WERI-Rb-1 (cell line): ENCODE measurements around the gene KIAA0319L.

Source experiments
- DNase-seq: peaks from one replicate; pipeline ENCODE4 v3.0.0-alpha.2; 2020
- H3K27ac ChIP-seq: fragments of 250-450 bp; sonication (Bioruptor Pico); 2 replicates; pipeline ENCODE4 v1.5.1; 2020; ENCODE audit warnings: mild to moderate bottlenecking, moderate library complexity
- H3K27me3 ChIP-seq: fragments of 250-450 bp; sonication (Bioruptor Pico); 2 replicates; pipeline ENCODE4 v1.5.1; 2021; ENCODE audit warnings: mild to moderate bottlenecking, low read depth, moderate library complexity; ENCODE audit not compliant: insufficient read depth, severe bottlenecking
- H3K36me3 ChIP-seq: fragments of 250-450 bp; sonication (Bioruptor Pico); 2 replicates; pipeline ENCODE4 v1.5.1; 2020; ENCODE audit warnings: mild to moderate bottlenecking, moderate library complexity
- H3K4me3 ChIP-seq: 2 replicates; pipeline ENCODE4 v1.5.1; 2011; ENCODE audit warnings: low read depth, mild to moderate bottlenecking, control low read depth, low read length
- H3K9me3 ChIP-seq: fragments of 250-450 bp; sonication (Bioruptor Pico); 2 replicates; pipeline ENCODE4 v1.5.1; 2021; ENCODE audit warnings: mild to moderate bottlenecking, moderate library complexity; ENCODE audit not compliant: severe bottlenecking
- TF ChIP-seq, protein P1 (sequence below): IDR thresholded peaks from 2 replicates; pipeline ENCODE4 v1.5.1; 2011; ENCODE audit warnings: low read depth, mild to moderate bottlenecking, control low read depth, inconsistent platforms, low read length

The KIAA0319L gene

DNA sequence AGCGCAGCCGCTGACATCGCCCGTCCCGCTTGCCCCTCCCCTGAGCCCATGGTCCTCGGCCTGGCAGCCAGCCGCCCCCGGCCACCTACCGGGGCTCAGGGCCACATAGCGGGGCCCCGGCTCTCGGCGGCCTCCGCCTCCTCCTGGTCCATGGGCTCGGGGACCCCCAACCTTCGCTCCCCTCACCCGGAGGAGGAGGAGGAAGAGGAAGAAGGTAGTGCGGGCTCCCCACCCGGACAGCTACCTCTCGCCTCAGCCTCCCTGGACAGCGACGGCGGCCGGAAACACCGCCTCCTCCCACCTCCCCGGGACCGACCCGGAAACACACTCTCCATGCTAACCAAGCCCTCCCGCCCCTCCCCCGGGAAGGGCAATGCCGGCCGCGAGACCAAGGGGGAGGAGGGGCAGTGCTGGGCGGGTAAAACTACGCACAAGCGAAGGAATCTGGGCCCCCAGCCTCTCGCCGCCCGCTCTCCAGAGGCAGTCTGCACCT, at the start of gene KIAA0319L:
KIAA0319L (minus strand) TSS at position 286 of the 493 bp plus-strand sequence. CDS start 2,912 bp downstream, outside the sequence.
- Histone ChIP-seq H3K27ac (peak within 1 kb of the TSS; percentile 96), H3K9me3 (no peaks in the 10 kb centered on the region), H3K27me3 (no peaks in the 10 kb centered on the region), H3K4me3 (peak within 1 kb of the TSS; percentile 84), H3K36me3 (peaks cover 42% of the 10 kb centered on the region)
- peak; percentile 91 for DNase-seq
- TF ChIP-seq, protein P1, sequence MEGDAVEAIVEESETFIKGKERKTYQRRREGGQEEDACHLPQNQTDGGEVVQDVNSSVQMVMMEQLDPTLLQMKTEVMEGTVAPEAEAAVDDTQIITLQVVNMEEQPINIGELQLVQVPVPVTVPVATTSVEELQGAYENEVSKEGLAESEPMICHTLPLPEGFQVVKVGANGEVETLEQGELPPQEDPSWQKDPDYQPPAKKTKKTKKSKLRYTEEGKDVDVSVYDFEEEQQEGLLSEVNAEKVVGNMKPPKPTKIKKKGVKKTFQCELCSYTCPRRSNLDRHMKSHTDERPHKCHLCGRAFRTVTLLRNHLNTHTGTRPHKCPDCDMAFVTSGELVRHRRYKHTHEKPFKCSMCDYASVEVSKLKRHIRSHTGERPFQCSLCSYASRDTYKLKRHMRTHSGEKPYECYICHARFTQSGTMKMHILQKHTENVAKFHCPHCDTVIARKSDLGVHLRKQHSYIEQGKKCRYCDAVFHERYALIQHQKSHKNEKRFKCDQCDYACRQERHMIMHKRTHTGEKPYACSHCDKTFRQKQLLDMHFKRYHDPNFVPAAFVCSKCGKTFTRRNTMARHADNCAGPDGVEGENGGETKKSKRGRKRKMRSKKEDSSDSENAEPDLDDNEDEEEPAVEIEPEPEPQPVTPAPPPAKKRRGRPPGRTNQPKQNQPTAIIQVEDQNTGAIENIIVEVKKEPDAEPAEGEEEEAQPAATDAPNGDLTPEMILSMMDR = no peak

DNA sequence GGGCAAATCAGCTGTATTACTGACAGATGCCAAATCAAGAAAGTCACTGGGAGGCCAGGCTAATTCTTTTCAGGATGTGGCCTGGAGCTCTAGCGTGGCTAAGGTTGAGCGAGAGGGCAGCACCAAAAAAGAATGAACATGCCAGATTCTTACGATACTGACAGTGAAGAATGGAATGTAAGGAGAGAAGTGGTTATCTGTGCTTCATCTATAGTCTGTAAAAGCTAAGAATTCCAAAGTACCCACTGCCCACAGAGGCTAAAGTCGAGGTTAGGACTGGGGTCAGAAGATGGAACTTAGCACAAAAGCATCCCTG, 48.6 kb upstream of the KIAA0319L start:
- Histone ChIP-seq H3K4me3 (no peak overlapping the region), H3K36me3 (peaks cover 83% of the 10 kb centered on the region), H3K27ac (no peak overlapping the region), H3K9me3 (no peaks in the 10 kb centered on the region), H3K27me3 (no peaks in the 10 kb centered on the region)
- TF ChIP-seq, protein P1 = no peak
- no peak for DNase-seq

DNA sequence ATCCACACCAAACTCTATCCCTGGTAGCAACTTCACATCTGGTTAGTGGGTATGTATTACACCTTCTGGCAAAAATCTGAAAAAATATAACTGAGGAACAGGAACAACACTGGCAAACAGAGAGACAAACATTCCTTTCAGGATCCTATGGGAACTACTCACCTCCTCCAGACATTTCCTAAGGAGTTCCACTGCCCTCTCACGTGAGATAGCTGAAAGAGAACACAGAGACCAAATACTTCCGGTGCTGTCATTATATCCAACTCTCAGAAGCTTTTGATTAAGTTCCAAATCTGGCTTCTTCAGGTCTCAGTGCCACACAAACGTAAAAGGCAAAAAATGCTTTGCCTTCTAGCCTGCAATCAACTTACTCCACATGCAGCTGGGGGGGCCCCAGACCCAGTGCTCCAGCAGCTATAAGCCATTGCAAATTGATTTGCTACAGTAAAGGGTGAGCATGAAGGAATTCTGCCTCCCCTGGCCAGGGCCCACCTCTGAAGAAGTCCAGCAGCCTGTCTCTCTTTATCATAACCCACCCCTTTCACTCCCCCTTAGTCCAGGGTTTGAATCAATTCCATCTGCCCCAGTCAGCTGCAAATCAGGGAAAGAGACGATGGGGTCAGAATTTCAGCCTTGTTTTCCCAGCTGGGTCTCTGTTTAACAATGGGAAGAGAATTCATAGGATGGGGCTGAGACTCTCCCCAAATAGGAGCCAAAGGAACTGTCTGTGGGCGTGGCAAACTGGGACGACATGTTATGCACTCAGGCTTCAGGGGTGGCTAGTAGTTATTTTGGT, 48.1 kb upstream of the KIAA0319L start:
- Histone ChIP-seq H3K9me3 (no peaks in the 10 kb centered on the region), H3K27ac (no peak overlapping the region), H3K27me3 (no peaks in the 10 kb centered on the region), H3K4me3 (no peak overlapping the region), H3K36me3 (peaks cover 79% of the 10 kb centered on the region)
- no peak for DNase-seq
- TF ChIP-seq, protein P1 = no peak

DNA sequence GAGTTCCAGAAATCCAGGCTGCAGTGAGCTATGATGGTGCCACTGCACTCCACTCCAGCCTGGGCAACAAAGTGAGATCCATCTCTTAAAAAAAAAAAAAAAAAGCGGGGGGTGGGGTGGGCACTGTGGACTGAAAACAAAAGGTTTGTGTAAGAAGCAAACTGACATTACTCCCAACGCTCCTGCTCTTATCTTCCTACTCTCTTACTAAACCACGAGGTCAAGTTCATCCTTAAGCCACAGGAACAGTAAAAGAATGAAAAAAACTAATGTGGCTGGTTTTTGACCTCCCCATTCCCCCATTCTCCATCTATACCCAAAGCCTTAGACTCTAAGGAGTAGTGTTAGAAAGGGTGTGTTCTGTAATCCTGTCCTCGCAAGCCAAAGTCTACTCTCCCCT, 46.7 kb upstream of the KIAA0319L start:
- H3K9me3 ChIP-seq = no peaks in the 10 kb centered on the region
- H3K27me3 ChIP-seq = no peaks in the 10 kb centered on the region
- H3K4me3 ChIP-seq = no peak overlapping the region
- no peak for DNase-seq
- TF ChIP-seq, protein P1 = no peak
- no peak overlapping the region for H3K27ac ChIP-seq
- H3K36me3 ChIP-seq = peaks cover 77% of the 10 kb centered on the region

DNA sequence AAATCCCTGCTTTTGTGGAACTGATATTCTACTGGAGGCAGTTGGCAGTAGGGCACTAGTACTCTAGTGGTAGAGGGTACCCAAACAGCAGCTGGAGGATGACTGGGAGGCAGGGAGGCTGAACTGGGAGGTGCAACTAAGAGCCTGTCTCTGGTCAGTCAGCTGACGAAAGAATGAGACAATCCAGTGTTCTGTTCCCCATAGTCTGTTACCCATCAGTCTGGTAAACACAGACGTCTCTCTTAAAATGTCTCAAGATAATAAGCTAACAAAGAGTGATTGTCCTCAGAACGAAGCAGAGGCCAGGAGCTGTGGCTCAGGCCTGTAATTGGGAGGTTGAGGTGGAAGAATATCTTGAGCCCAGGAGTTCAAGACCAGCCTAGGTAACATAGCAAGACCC, 46.3 kb upstream of the KIAA0319L start:
- DNase-seq = no peak
- Histone ChIP-seq H3K9me3 (no peaks in the 10 kb centered on the region), H3K27me3 (no peaks in the 10 kb centered on the region), H3K4me3 (no peak overlapping the region), H3K36me3 (peaks cover 72% of the 10 kb centered on the region), H3K27ac (no peak overlapping the region)
- TF ChIP-seq, protein P1 = no peak
